ENCODE results near the gene SMPDL3B. TPM values are rescaled to one million over a fixed set of nuclear protein-coding genes. Genes with fewer than 3 reads are reported as not detected.

The SMPDL3B gene
- total RNA-seq, 1 donor from 2014 or later = not detected

GRCh38 chr1:27951396-27951795 is 16.6 kb downstream of the SMPDL3B start:
- TF ChIP-seq CTCF (IDR thresholded peaks at IDR 0.05) = no peak
- peaks cover 17% of the 10 kb centered on the region for H3K27me3 Mint-ChIP-seq (ENCODE audit: unreplicated experiment)
- H3K27ac Mint-ChIP-seq (ENCODE audit: unreplicated experiment) = no peak overlapping the region
- no peaks in the 10 kb centered on the region for H3K4me1 Mint-ChIP-seq (ENCODE audit: unreplicated experiment)
- H3K9me3 Mint-ChIP-seq (ENCODE audit: unreplicated experiment) = no peaks in the 10 kb centered on the region
- H3K36me3 Mint-ChIP-seq (ENCODE audit: unreplicated experiment) = no peaks in the 10 kb centered on the region
- DNase-seq (ENCODE audit: extremely low spot score, unreplicated experiment) = no peak
- H3K4me3 Mint-ChIP-seq (ENCODE audit: unreplicated experiment) = no peak overlapping the region

GRCh38 chr1:27952147-27952546 is 17.3 kb downstream of the SMPDL3B start:
- peaks cover 14% of the 10 kb centered on the region for H3K27me3 Mint-ChIP-seq (ENCODE audit: unreplicated experiment)
- no peak for DNase-seq (ENCODE audit: extremely low spot score, unreplicated experiment)
- no peaks in the 10 kb centered on the region for H3K36me3 Mint-ChIP-seq (ENCODE audit: unreplicated experiment)
- no peak overlapping the region for H3K4me3 Mint-ChIP-seq (ENCODE audit: unreplicated experiment)
- H3K9me3 Mint-ChIP-seq (ENCODE audit: unreplicated experiment) = no peaks in the 10 kb centered on the region
- no peak overlapping the region for H3K27ac Mint-ChIP-seq (ENCODE audit: unreplicated experiment)
- no peaks in the 10 kb centered on the region for H3K4me1 Mint-ChIP-seq (ENCODE audit: unreplicated experiment)
- no peak for TF ChIP-seq CTCF (IDR thresholded peaks at IDR 0.05)

- Mint-ChIP-seq H3K4me3 (ENCODE audit: unreplicated experiment) (no peak overlapping the region), H3K9me3 (ENCODE audit: unreplicated experiment) (no peaks in the 10 kb centered on the region), H3K4me1 (ENCODE audit: unreplicated experiment) (peaks cover 1% of the 10 kb centered on the region), H3K27me3 (ENCODE audit: unreplicated experiment) (peaks cover 16% of the 10 kb centered on the region), H3K27ac (ENCODE audit: unreplicated experiment) (no peak overlapping the region), H3K36me3 (ENCODE audit: unreplicated experiment) (no peaks in the 10 kb centered on the region)
- no peak for TF ChIP-seq CTCF (IDR thresholded peaks at IDR 0.05)
- DNase-seq (ENCODE audit: extremely low spot score, unreplicated experiment) = no peak
These were observed 19.4 kb downstream of the SMPDL3B start for GRCh38 chr1:27954186-27954585.

- Mint-ChIP-seq H3K4me3 (ENCODE audit: unreplicated experiment) (no peak overlapping the region), H3K36me3 (ENCODE audit: unreplicated experiment) (no peaks in the 10 kb centered on the region), H3K4me1 (ENCODE audit: unreplicated experiment) (peaks cover 4% of the 10 kb centered on the region), H3K9me3 (ENCODE audit: unreplicated experiment) (no peaks in the 10 kb centered on the region), H3K27ac (ENCODE audit: unreplicated experiment) (no peak overlapping the region), H3K27me3 (ENCODE audit: unreplicated experiment) (peaks cover 16% of the 10 kb centered on the region)
- no peak for DNase-seq (ENCODE audit: extremely low spot score, unreplicated experiment)
- no peak for TF ChIP-seq CTCF (IDR thresholded peaks at IDR 0.05)
These were observed 20.3 kb downstream of the SMPDL3B start for GRCh38 chr1:27955076-27955475.

GRCh38 chr1:27956761-27957160 is 22.0 kb downstream of the SMPDL3B start:
- peaks cover 16% of the 10 kb centered on the region for H3K27me3 Mint-ChIP-seq (ENCODE audit: unreplicated experiment)
- TF ChIP-seq CTCF (IDR thresholded peaks at IDR 0.05) = no peak
- no peak overlapping the region for H3K27ac Mint-ChIP-seq (ENCODE audit: unreplicated experiment)
- H3K4me3 Mint-ChIP-seq (ENCODE audit: unreplicated experiment) = no peak overlapping the region
- H3K36me3 Mint-ChIP-seq (ENCODE audit: unreplicated experiment) = no peaks in the 10 kb centered on the region
- DNase-seq (ENCODE audit: extremely low spot score, unreplicated experiment) = no peak
- H3K4me1 Mint-ChIP-seq (ENCODE audit: unreplicated experiment) = peaks cover 15% of the 10 kb centered on the region
- no peaks in the 10 kb centered on the region for H3K9me3 Mint-ChIP-seq (ENCODE audit: unreplicated experiment)
